ENCODE results near the gene TMTC2. TPM values are rescaled to one million over a fixed set of nuclear protein-coding genes. Genes with fewer than 3 reads are reported as not detected.

TMTC2 gene
- total RNA-seq, 1 experiment from 2014 or later = 1.7 TPM

GRCh38 chr12:82765971-82766705, 79.4 kb downstream of the TMTC2 start:
- intact Hi-C loops (cut with micrococcal nuclease) = no loop called here
- Mint-ChIP-seq H3K9me3 (ENCODE audit: unreplicated experiment) (no peaks in the 10 kb centered on the region), H3K4me1 (ENCODE audit: insufficient read depth, unreplicated experiment) (no peaks in the 10 kb centered on the region), H3K36me3 (ENCODE audit: insufficient read depth, unreplicated experiment) (no peaks in the 10 kb centered on the region), H3K27ac (ENCODE audit: low read depth, unreplicated experiment) (no peak overlapping the region), H3K27me3 (ENCODE audit: insufficient read depth, unreplicated experiment) (no peaks in the 10 kb centered on the region), H3K4me3 (ENCODE audit: unreplicated experiment) (no peak overlapping the region)
- TF ChIP-seq CTCF (IDR thresholded peaks at IDR 0.05; ENCODE audit: unreplicated experiment) = no peak
- CTCF ChIA-PET = no interaction called here
- POLR2A ChIA-PET = no interaction called here
- BruUV-seq (replicated peaks) = no TSS peak
- DNase-seq (ENCODE audit: unreplicated experiment) = no peak

- no peaks in the 10 kb centered on the region for H3K36me3 Mint-ChIP-seq (ENCODE audit: insufficient read depth, unreplicated experiment)
- ChIA-PET POLR2A (no interaction called here), CTCF (no interaction called here)
- H3K4me3 Mint-ChIP-seq (ENCODE audit: unreplicated experiment) = no peak overlapping the region
- no peak for DNase-seq (ENCODE audit: unreplicated experiment)
- TF ChIP-seq CTCF (IDR thresholded peaks at IDR 0.05; ENCODE audit: unreplicated experiment) = no peak
- H3K4me1 Mint-ChIP-seq (ENCODE audit: insufficient read depth, unreplicated experiment) = no peaks in the 10 kb centered on the region
- H3K27me3 Mint-ChIP-seq (ENCODE audit: insufficient read depth, unreplicated experiment) = no peaks in the 10 kb centered on the region
- no TSS peak for BruUV-seq (replicated peaks)
- intact Hi-C loops (cut with micrococcal nuclease) = no loop called here
- no peaks in the 10 kb centered on the region for H3K9me3 Mint-ChIP-seq (ENCODE audit: unreplicated experiment)
- H3K27ac Mint-ChIP-seq (ENCODE audit: low read depth, unreplicated experiment) = no peak overlapping the region
Measured at GRCh38 chr12:82774666-82775065, 88.0 kb downstream of the TMTC2 start.

- no peak overlapping the region for H3K4me3 Mint-ChIP-seq (ENCODE audit: unreplicated experiment)
- BruUV-seq (replicated peaks) = no TSS peak
- ChIA-PET CTCF (interaction anchor here (0.6 kb wide), 1 partner anchor 20 kb away, joined by 3 read pairs; no protein-coding TSS in a partner anchor), POLR2A (interaction anchor here (0.7 kb wide), 1 partner anchor 61 kb away, joined by 3 read pairs; no protein-coding TSS in a partner anchor)
- no peak for DNase-seq (ENCODE audit: unreplicated experiment)
- TF ChIP-seq CTCF (IDR thresholded peaks at IDR 0.05; ENCODE audit: unreplicated experiment) = no peak
- no peaks in the 10 kb centered on the region for H3K36me3 Mint-ChIP-seq (ENCODE audit: insufficient read depth, unreplicated experiment)
- no peak overlapping the region for H3K27ac Mint-ChIP-seq (ENCODE audit: low read depth, unreplicated experiment)
- H3K27me3 Mint-ChIP-seq (ENCODE audit: insufficient read depth, unreplicated experiment) = no peaks in the 10 kb centered on the region
- intact Hi-C loops (cut with micrococcal nuclease) = no loop called here
- H3K4me1 Mint-ChIP-seq (ENCODE audit: insufficient read depth, unreplicated experiment) = no peaks in the 10 kb centered on the region
- H3K9me3 Mint-ChIP-seq (ENCODE audit: unreplicated experiment) = no peaks in the 10 kb centered on the region
Measured at GRCh38 chr12:82780517-82780916, 93.8 kb downstream of the TMTC2 start.

GRCh38 chr12:82781309-82781997, 94.7 kb downstream of the TMTC2 start:
- no TSS peak for BruUV-seq (replicated peaks)
- intact Hi-C loops (cut with micrococcal nuclease) = no loop called here
- Mint-ChIP-seq H3K4me3 (ENCODE audit: unreplicated experiment) (no peak overlapping the region), H3K9me3 (ENCODE audit: unreplicated experiment) (no peaks in the 10 kb centered on the region), H3K27me3 (ENCODE audit: insufficient read depth, unreplicated experiment) (no peaks in the 10 kb centered on the region), H3K36me3 (ENCODE audit: insufficient read depth, unreplicated experiment) (no peaks in the 10 kb centered on the region), H3K27ac (ENCODE audit: low read depth, unreplicated experiment) (no peak overlapping the region), H3K4me1 (ENCODE audit: insufficient read depth, unreplicated experiment) (no peaks in the 10 kb centered on the region)
- CTCF ChIA-PET = interaction anchor here (0.6 to 1.1 kb wide), 2 partner anchors 54 to 227 kb away, joined by 3 read pairs; no protein-coding TSS in a partner anchor
- no peak for DNase-seq (ENCODE audit: unreplicated experiment)
- TF ChIP-seq CTCF (IDR thresholded peaks at IDR 0.05; ENCODE audit: unreplicated experiment) = no peak
- POLR2A ChIA-PET = no interaction called here
